Gastroesophageal sphincter (tissue), 4 donors: Measurements from ENCODE around the gene FADS3. TPM values are rescaled to one million over a fixed set of nuclear protein-coding genes. Genes with fewer than 3 reads are reported as not detected.
A peak's percentile ranks its signal among the peaks of the same experiment; 100 is the strongest.

Experiments used
- ATAC-seq: fragments of 150-250 bp; one replicate; pipeline ENCODE4 v1.9.1; 2016; ENCODE audit warnings: mild to moderate bottlenecking, moderate library complexity
- H3K27ac ChIP-seq, 4 donors: fragments of 200-600 bp; sonication (generic) in 3 of 4; 1 replicate in 3 of 4; 2 replicates in 1 of 4; pipeline ENCODE4 v1.5.1; 2016 to 2019
- H3K27me3 ChIP-seq: fragments of 200-600 bp; sonication (generic); one replicate; pipeline ENCODE4 v1.5.1; 2019
- H3K36me3 ChIP-seq, 2 donors: fragments of 200-600 bp; sonication (generic); one replicate each; pipeline ENCODE4 v1.5.1; 2019; ENCODE audit warnings: control low read depth in 1 of 2
- H3K4me1 ChIP-seq, 3 donors: fragments of 200-600 bp; sonication (generic); 1 replicate in 2 of 3; 2 replicates in 1 of 3; pipeline ENCODE4 v1.5.1; 2016 to 2019; ENCODE audit warnings: control low read depth in 2 of 3
- H3K4me3 ChIP-seq, 2 donors: fragments of 200-600 bp; sonication (generic); one replicate each; pipeline ENCODE4 v1.5.1; 2019; ENCODE audit warnings: mild to moderate bottlenecking in 1 of 2, moderate library complexity in 1 of 2
- H3K9me3 ChIP-seq, 3 donors: fragments of 200-600 bp; sonication (generic); one replicate each; pipeline ENCODE4 v1.5.1; 2017 to 2019; ENCODE audit warnings: control low read depth in 2 of 3
- CTCF ChIP-seq, 4 experiments: fragments of 200-600 bp in 2 of 4; fragments of 450-650 bp in 2 of 4; sonication (generic) in 1 of 4; IDR thresholded peaks; one replicate each; pipeline ENCODE4 v1.5.1; 2017 to 2019; ENCODE audit warnings: antibody characterized with exemption in 4 of 4, mild to moderate bottlenecking in 2 of 4, moderate library complexity in 2 of 4
- EP300 ChIP-seq: sonication (generic); formaldehyde crosslinking; IDR thresholded peaks from one replicate; pipeline ENCODE4 v1.6.1; 2017; ENCODE audit warnings: antibody characterized with exemption, mild to moderate bottlenecking
- POLR2A ChIP-seq, 2 donors: fragments of 450-650 bp; IDR thresholded peaks; one replicate each; pipeline ENCODE4 v1.6.1; 2017; ENCODE audit warnings: antibody characterized with exemption in 2 of 2, mild to moderate bottlenecking in 2 of 2, moderate library complexity in 1 of 2
- POLR2AphosphoS5 ChIP-seq: sonication (generic); formaldehyde crosslinking; IDR thresholded peaks from one replicate; pipeline ENCODE4 v1.6.1; 2017; ENCODE audit warnings: antibody characterized with exemption
- WGBS, 2 donors: methylation state at CpG; one replicate each; pipeline ENCODE4 v1.1.5; 2018; ENCODE audit warnings: low coverage in 1 of 2; 5-methylcytosine and 5-hydroxymethylcytosine counted together
- total RNA-seq, 4 donors: library from RNA; depleted of rRNA; stranded (reverse); fragments of >200 nt; gene quantifications; one replicate each; pipeline ENCODE4 v1.1.0, GENCODE V29; 2016

The FADS3 gene
- total RNA-seq, result 10 to 100 TPM; 41.6 to 81.6 (median 60.5) TPM

GRCh38 chr11:61891331-61892084 lies at the start of gene FADS3:
FADS3 (minus strand) TSS chr11:61891545; CDS start chr11:61891381, 164 bp downstream.
- H3K9me3 ChIP-seq, result no peaks in the 10 kb centered on the region

GRCh38 chr11:61940466-61940865 lies 49.1 kb upstream of the FADS3 start:
- TF ChIP-seq POLR2A (IDR thresholded peaks at IDR 0.05) (no peak), POLR2AphosphoS5 (no peak), EP300 (no peak), CTCF (IDR thresholded peaks at IDR 0.05) (no peak)
- Histone ChIP-seq H3K27ac (no peak overlapping the region), H3K9me3 (peaks cover 0 to 14% (median 0%) of the 10 kb centered on the region in 3 donors), H3K4me1 (no peaks in the 10 kb centered on the region), H3K27me3 (no peaks in the 10 kb centered on the region), H3K4me3 (no peak overlapping the region), H3K36me3 (no peaks in the 10 kb centered on the region)
- 89 to 100% methylated on average over 1 to 8 of the region's 10 CpGs for WGBS, 2 donors
- no peak for ATAC-seq

More at GRCh38 chr11:61891331-61892084, at the start of gene FADS3:
- no peaks in the 10 kb centered on the region for H3K27me3 ChIP-seq
- H3K4me3 ChIP-seq, result peak within 1 kb of the TSS; percentile 93
- no peak for TF ChIP-seq EP300
- peak; percentile 57 for TF ChIP-seq POLR2AphosphoS5
- TF ChIP-seq CTCF (IDR thresholded peaks at IDR 0.05), result peak in 2 of 4 experiments; percentile 6 to 22
- peak; percentile 74 to 85 for TF ChIP-seq POLR2A (IDR thresholded peaks at IDR 0.05)
- WGBS, 2 donors, result no CpG with 5 or more reads among the region's 96 CpGs
- H3K4me1 ChIP-seq, result peaks cover 4 to 55% (median 29%) of the 10 kb centered on the region in 3 donors
- peak; percentile 93 for ATAC-seq
- H3K27ac ChIP-seq, result peak within 1 kb of the TSS; percentile 88 to 96 (median 92)
- peaks cover 0 to 1% of the 10 kb centered on the region in 2 donors for H3K36me3 ChIP-seq

DNA sequence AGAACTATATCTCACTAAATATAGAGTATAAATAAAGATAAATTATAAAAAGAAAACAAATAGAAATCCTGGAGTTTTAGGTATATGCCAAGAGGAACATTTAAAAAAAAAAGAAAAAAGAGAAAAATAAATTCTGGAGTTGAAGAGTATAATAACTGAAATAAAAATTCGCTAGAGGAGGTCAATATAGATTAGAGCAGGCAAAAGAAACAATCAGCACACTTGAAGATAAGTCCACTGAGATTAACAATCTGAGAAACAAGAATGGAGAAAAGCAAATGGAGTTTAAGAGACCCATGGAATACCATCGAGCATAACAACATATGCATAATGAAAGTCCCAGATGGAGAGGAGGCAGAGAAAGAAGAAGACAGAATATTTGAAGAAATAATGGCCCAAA lies 44.5 kb upstream of the FADS3 start:
- Histone ChIP-seq H3K4me3 (no peak overlapping the region), H3K4me1 (no peaks in the 10 kb centered on the region), H3K36me3 (no peaks in the 10 kb centered on the region), H3K27me3 (no peaks in the 10 kb centered on the region), H3K27ac (no peak overlapping the region), H3K9me3 (peaks cover 0 to 14% (median 0%) of the 10 kb centered on the region in 3 donors)
- 75 to 82% methylated on average over 2 of the region's 2 CpGs for WGBS, 2 donors
- TF ChIP-seq CTCF (IDR thresholded peaks at IDR 0.05), result no peak
- TF ChIP-seq POLR2A (IDR thresholded peaks at IDR 0.05), result no peak
- TF ChIP-seq EP300, result no peak
- TF ChIP-seq POLR2AphosphoS5, result no peak
- ATAC-seq, result no peak

GRCh38 chr11:61930933-61931332 lies 39.6 kb upstream of the FADS3 start:
- Histone ChIP-seq H3K4me3 (no peak overlapping the region), H3K4me1 (no peaks in the 10 kb centered on the region), H3K27ac (no peak overlapping the region), H3K27me3 (no peaks in the 10 kb centered on the region), H3K36me3 (no peaks in the 10 kb centered on the region), H3K9me3 (peaks cover 0 to under 1% (median 0%) of the 10 kb centered on the region in 3 donors)
- TF ChIP-seq EP300, result no peak
- TF ChIP-seq POLR2AphosphoS5, result no peak
- no peak for TF ChIP-seq POLR2A (IDR thresholded peaks at IDR 0.05)
- no peak for TF ChIP-seq CTCF (IDR thresholded peaks at IDR 0.05)
- 86 to 94% methylated on average over 3 of the region's 3 CpGs for WGBS, 2 donors
- no peak for ATAC-seq

DNA sequence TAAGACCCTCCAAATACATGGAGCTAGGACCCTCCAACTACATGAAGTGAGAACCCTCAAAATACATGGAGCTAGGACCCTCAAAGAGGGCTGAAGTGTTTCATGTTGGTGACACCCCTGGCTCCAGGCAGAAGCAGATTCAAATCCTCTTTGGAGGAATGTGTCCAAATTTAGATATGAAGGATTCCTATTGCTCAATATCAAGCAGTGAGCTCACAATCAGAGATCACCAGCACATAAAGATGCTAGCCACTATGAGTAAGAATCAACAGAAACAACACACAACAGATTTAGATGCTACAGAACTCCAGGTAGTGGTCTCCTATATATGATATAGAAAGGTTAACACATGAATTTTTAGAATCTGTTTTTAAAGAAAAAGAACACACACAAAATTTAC lies 37.3 kb upstream of the FADS3 start:
- Histone ChIP-seq H3K36me3 (no peaks in the 10 kb centered on the region), H3K27me3 (no peaks in the 10 kb centered on the region), H3K4me3 (no peak overlapping the region), H3K27ac (no peak overlapping the region), H3K4me1 (peaks cover 0 to 10% (median 8%) of the 10 kb centered on the region in 3 donors), H3K9me3 (no peaks in the 10 kb centered on the region)
- ATAC-seq, result no peak
- no peak for TF ChIP-seq POLR2A (IDR thresholded peaks at IDR 0.05)
- no peak for TF ChIP-seq POLR2AphosphoS5
- no peak for TF ChIP-seq EP300
- no peak for TF ChIP-seq CTCF (IDR thresholded peaks at IDR 0.05)
